Measurements from ENCODE around the gene PDCD7.

DNA sequence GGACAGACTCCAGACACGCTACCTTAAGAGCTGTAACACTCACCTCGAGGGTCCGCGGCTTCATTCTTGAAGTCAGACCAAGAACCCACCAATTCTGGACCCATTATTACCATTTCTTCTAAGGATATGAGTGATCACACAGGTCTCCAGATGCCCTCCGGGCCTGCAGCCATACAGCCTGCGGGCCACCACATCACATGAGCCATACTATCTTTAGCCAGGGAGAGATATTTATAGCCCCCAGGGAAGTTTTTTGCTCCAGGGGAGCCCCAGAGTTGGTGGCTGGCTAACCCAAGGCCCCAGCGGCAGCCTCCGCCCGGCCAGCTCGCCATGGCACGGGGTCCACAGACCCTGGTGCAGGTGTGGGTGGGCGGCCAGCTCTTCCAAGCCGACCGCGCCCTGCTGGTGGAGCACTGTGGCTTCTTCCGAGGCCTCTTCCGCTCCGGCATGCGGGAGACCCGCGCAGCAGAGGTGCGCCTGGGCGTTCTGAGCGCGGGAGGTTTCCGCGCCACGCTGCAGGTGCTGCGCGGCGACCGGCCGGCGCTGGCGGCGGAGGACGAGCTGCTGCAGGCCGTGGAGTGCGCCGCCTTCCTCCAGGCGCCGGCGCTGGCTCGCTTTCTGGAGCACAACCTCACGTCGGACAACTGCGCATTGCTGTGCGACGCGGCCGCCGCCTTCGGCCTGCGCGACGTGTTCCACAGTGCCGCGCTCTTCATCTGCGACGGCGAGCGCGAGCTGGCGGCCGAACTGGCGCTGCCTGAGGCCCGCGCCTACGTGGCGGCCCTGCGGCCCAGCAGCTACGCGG, 56.9 kb downstream of the PDCD7 start, which contains the start of gene KBTBD13:
- TF ChIP-seq, protein P1, sequence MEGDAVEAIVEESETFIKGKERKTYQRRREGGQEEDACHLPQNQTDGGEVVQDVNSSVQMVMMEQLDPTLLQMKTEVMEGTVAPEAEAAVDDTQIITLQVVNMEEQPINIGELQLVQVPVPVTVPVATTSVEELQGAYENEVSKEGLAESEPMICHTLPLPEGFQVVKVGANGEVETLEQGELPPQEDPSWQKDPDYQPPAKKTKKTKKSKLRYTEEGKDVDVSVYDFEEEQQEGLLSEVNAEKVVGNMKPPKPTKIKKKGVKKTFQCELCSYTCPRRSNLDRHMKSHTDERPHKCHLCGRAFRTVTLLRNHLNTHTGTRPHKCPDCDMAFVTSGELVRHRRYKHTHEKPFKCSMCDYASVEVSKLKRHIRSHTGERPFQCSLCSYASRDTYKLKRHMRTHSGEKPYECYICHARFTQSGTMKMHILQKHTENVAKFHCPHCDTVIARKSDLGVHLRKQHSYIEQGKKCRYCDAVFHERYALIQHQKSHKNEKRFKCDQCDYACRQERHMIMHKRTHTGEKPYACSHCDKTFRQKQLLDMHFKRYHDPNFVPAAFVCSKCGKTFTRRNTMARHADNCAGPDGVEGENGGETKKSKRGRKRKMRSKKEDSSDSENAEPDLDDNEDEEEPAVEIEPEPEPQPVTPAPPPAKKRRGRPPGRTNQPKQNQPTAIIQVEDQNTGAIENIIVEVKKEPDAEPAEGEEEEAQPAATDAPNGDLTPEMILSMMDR (conservative IDR thresholded peaks at IDR 0.05; ENCODE audit: low read depth, low read length), result no peak
- TF ChIP-seq EZH2 (IDR thresholded peaks at IDR 0.05; ENCODE audit: low read length, unreplicated experiment), result no peak
- no peak for TF ChIP-seq EZH2phosphoT487 (IDR thresholded peaks at IDR 0.05; ENCODE audit: borderline replicate concordance, low read length)
